ENCODE data around the gene ASB3.

ASB3 gene

DNA sequence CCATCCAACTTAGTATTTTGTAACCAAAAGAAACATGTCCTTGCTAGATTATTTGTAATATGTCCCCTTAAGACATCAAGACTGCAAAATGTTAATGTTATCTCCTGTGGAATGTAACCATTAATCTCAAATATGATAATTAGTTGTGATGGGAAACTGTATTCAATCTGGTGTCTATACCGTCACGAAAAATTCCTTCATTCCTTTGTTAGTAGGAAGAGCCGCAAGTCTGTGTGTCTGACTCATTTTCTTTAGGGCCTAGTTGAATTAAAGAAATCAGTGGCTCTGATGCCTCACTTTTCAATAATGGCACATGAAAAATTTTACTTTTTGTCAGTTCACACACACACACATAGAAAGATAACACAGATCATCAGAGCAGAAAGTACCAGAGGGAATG lies 146.3 kb downstream of the ASB3 start:
- TF ChIP-seq, protein P1, sequence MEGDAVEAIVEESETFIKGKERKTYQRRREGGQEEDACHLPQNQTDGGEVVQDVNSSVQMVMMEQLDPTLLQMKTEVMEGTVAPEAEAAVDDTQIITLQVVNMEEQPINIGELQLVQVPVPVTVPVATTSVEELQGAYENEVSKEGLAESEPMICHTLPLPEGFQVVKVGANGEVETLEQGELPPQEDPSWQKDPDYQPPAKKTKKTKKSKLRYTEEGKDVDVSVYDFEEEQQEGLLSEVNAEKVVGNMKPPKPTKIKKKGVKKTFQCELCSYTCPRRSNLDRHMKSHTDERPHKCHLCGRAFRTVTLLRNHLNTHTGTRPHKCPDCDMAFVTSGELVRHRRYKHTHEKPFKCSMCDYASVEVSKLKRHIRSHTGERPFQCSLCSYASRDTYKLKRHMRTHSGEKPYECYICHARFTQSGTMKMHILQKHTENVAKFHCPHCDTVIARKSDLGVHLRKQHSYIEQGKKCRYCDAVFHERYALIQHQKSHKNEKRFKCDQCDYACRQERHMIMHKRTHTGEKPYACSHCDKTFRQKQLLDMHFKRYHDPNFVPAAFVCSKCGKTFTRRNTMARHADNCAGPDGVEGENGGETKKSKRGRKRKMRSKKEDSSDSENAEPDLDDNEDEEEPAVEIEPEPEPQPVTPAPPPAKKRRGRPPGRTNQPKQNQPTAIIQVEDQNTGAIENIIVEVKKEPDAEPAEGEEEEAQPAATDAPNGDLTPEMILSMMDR (IDR thresholded peaks at IDR 0.05), result no peak
- H3K4me2 ChIP-seq (ENCODE audit: low read length), result no peak overlapping the region
- H3K27ac ChIP-seq, result no peak overlapping the region
- no peaks in the 10 kb centered on the region for H3K4me1 ChIP-seq
- H3K36me3 ChIP-seq (ENCODE audit: control insufficient read depth, insufficient read depth, low read length), result no peaks in the 10 kb centered on the region
- H3K9me3 ChIP-seq (ENCODE audit: control insufficient read depth, low read length), result no peaks in the 10 kb centered on the region
- no peak overlapping the region for H2AFZ ChIP-seq
- no peaks in the 10 kb centered on the region for H3K27me3 ChIP-seq (ENCODE audit: control insufficient read depth, insufficient read depth, low read length)
- H3K79me2 ChIP-seq, result no peaks in the 10 kb centered on the region
- H3K9ac ChIP-seq, result no peak overlapping the region
- no peak overlapping the region for H3K4me3 ChIP-seq (ENCODE audit: low read depth, low read length)

DNA sequence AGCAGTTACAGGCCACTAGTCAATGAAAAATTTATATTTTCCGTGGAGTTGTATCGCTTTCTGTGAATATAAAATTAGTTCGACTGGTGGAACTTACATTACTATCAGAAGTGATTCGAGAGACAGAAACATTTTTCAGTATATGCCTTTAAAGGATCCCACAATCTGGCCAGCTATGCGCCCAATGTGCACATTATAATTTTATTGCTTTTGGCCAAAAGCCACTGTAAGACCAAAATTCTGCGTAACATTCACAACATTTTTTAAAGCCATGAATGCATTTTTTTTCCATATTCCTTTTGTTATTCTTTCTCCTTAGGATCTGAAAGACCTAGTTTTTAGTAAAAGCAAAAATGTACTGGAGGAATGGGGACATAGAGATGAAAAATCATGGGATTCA lies 150.2 kb downstream of the ASB3 start:
- TF ChIP-seq, protein P1 (IDR thresholded peaks at IDR 0.05), result no peak
- no peaks in the 10 kb centered on the region for H3K79me2 ChIP-seq

DNA sequence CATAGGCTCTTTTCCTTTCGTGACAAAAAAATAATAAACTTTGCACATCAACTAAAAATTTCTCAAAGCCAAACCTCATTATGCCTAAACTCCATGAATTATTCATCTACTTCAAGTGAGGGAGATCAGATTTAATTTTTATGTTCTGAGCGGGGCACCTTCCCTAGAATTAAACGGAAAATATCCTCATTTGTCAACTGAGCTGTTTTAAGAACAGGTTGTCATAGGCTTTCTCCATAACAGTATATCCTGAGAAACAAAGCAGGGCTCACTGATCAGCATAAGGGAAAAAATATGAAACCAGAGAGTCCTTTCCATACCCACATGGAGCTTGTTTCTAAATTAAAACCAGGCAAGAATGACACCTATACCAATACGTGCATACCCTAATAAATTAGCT lies 150.6 kb downstream of the ASB3 start:
- no peak overlapping the region for H3K9ac ChIP-seq
- H3K4me1 ChIP-seq, result no peaks in the 10 kb centered on the region
- no peak overlapping the region for H3K27ac ChIP-seq
- no peak overlapping the region for H3K4me3 ChIP-seq (ENCODE audit: low read depth, low read length)
- no peak overlapping the region for H3K4me2 ChIP-seq (ENCODE audit: low read length)
- TF ChIP-seq, protein P1 (IDR thresholded peaks at IDR 0.05), result no peak
- no peaks in the 10 kb centered on the region for H3K9me3 ChIP-seq (ENCODE audit: control insufficient read depth, low read length)
- no peaks in the 10 kb centered on the region for H3K36me3 ChIP-seq (ENCODE audit: control insufficient read depth, insufficient read depth, low read length)
- no peaks in the 10 kb centered on the region for H3K27me3 ChIP-seq (ENCODE audit: control insufficient read depth, insufficient read depth, low read length)
- H2AFZ ChIP-seq, result no peak overlapping the region
- no peaks in the 10 kb centered on the region for H3K79me2 ChIP-seq

More for the DNA sequence above, 150.2 kb downstream of the ASB3 start:
- H3K4me1 ChIP-seq, result no peaks in the 10 kb centered on the region
- H3K27me3 ChIP-seq (ENCODE audit: control insufficient read depth, insufficient read depth, low read length), result no peaks in the 10 kb centered on the region
- no peak overlapping the region for H3K27ac ChIP-seq
- no peak overlapping the region for H3K4me3 ChIP-seq (ENCODE audit: low read depth, low read length)
- no peaks in the 10 kb centered on the region for H3K9me3 ChIP-seq (ENCODE audit: control insufficient read depth, low read length)
- no peak overlapping the region for H3K9ac ChIP-seq
- H2AFZ ChIP-seq, result no peak overlapping the region
- no peak overlapping the region for H3K4me2 ChIP-seq (ENCODE audit: low read length)
- no peaks in the 10 kb centered on the region for H3K36me3 ChIP-seq (ENCODE audit: control insufficient read depth, insufficient read depth, low read length)

DNA sequence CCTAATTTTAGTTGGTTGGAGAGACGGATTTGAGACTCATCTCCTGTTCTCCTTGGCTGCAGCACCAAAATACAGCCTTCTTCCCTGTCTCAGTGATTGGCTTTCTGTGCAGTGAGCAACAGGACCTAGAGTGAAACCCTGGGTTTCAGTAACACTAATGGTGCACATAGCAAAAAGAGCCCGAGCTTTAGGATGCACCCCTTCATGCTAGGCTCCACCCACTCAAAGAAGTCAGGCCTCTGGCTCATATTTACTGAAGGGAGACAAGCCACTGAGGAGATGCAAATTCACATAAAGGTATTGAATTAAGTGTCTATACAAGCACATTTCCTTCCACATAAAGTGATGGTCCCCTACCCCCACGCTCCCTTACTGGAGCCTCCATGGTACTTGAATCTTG lies 151.1 kb downstream of the ASB3 start:
- Histone ChIP-seq H3K4me1 (no peaks in the 10 kb centered on the region), H3K9me3 (ENCODE audit: control insufficient read depth, low read length) (no peaks in the 10 kb centered on the region), H3K9ac (no peak overlapping the region), H3K4me2 (ENCODE audit: low read length) (no peak overlapping the region), H2AFZ (no peak overlapping the region), H3K27ac (no peak overlapping the region), H3K27me3 (ENCODE audit: control insufficient read depth, insufficient read depth, low read length) (no peaks in the 10 kb centered on the region), H3K36me3 (ENCODE audit: control insufficient read depth, insufficient read depth, low read length) (no peaks in the 10 kb centered on the region), H3K4me3 (ENCODE audit: low read depth, low read length) (no peak overlapping the region), H3K79me2 (no peaks in the 10 kb centered on the region)
- TF ChIP-seq, protein P1 (IDR thresholded peaks at IDR 0.05), result no peak

DNA sequence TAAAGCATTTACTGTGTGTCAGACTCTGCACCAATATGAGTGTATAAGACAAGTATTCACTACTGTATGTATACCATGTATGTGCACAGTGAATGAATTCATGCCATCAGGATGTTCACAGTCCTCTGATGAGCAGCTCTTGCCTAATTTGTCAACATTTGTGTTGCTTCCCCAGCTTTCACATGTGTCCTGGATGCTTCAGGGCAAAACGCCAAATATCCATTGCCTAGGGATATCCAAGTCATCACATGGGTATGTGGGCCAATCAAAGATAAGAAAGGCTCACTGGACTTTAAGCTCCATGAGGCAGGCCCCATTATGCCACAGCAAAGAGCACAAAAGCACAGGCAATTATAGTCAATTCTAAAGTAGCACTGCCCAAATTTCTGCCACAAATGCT lies 153.3 kb downstream of the ASB3 start:
- TF ChIP-seq, protein P1 (IDR thresholded peaks at IDR 0.05), result no peak
- no peaks in the 10 kb centered on the region for H3K9me3 ChIP-seq (ENCODE audit: control insufficient read depth, low read length)
- no peaks in the 10 kb centered on the region for H3K27me3 ChIP-seq (ENCODE audit: control insufficient read depth, insufficient read depth, low read length)
- no peak overlapping the region for H3K4me2 ChIP-seq (ENCODE audit: low read length)
- no peak overlapping the region for H3K27ac ChIP-seq
- no peaks in the 10 kb centered on the region for H3K79me2 ChIP-seq
- H2AFZ ChIP-seq, result no peak overlapping the region
- H3K36me3 ChIP-seq (ENCODE audit: control insufficient read depth, insufficient read depth, low read length), result no peaks in the 10 kb centered on the region
- H3K9ac ChIP-seq, result no peak overlapping the region
- H3K4me1 ChIP-seq, result no peaks in the 10 kb centered on the region
- no peak overlapping the region for H3K4me3 ChIP-seq (ENCODE audit: low read depth, low read length)

Data from parathyroid adenoma (tissue), 2 donors.